ENCODE results near the gene C1orf116.

C1orf116 gene

GRCh38 chr1:207018707-207019106 is 13.8 kb downstream of the C1orf116 start:
- no peak for DNase-seq

- DNase-seq: no peak
These were observed 14.7 kb downstream of the C1orf116 start for GRCh38 chr1:207017615-207018559.

- DNase-seq: no peak
These were observed 16.8 kb downstream of the C1orf116 start for GRCh38 chr1:207015791-207016190.

GRCh38 chr1:207014728-207015127 is 17.8 kb downstream of the C1orf116 start:
- DNase-seq: no peak

GRCh38 chr1:207013321-207014085 is 19.1 kb downstream of the C1orf116 start:
- no peak for DNase-seq

GRCh38 chr1:207010726-207011125 is 21.8 kb downstream of the C1orf116 start:
- DNase-seq: no peak

- no peak for DNase-seq
These were observed 22.6 kb downstream of the C1orf116 start for GRCh38 chr1:207009945-207010344.

- no peak for DNase-seq
These were observed 23.2 kb downstream of the C1orf116 start for GRCh38 chr1:207009182-207009850.

- no peak for DNase-seq
These were observed 25.1 kb downstream of the C1orf116 start for GRCh38 chr1:207007352-207008033.

- no peak for DNase-seq
These were observed 25.6 kb downstream of the C1orf116 start for GRCh38 chr1:207006914-207007313.

GRCh38 chr1:207006083-207006482 is 26.5 kb downstream of the C1orf116 start:
- DNase-seq: no peak

GRCh38 chr1:207004931-207005830 is 27.4 kb downstream of the C1orf116 start:
- DNase-seq: peak; percentile 33

- no peak for DNase-seq
These were observed 29.3 kb downstream of the C1orf116 start for GRCh38 chr1:207003210-207003609.

GRCh38 chr1:207002724-207003146 is 29.8 kb downstream of the C1orf116 start:
- DNase-seq: no peak

- DNase-seq: no peak
These were observed 30.9 kb downstream of the C1orf116 start for GRCh38 chr1:207001492-207002245.

GRCh38 chr1:207000651-207001291 is 31.8 kb downstream of the C1orf116 start:
- DNase-seq: no peak

GRCh38 chr1:206998816-206999215 is 33.7 kb downstream of the C1orf116 start:
- DNase-seq: no peak

- DNase-seq: no peak
These were observed 39.8 kb downstream of the C1orf116 start for GRCh38 chr1:206992790-206993189.

- no peak for DNase-seq
These were observed 44.7 kb downstream of the C1orf116 start for GRCh38 chr1:206987873-206988272.

- DNase-seq: no peak
These were observed 45.7 kb downstream of the C1orf116 start for GRCh38 chr1:206986885-206987284.
